Thymus (tissue), 11 donors: ENCODE data around the gene FOXI1. TPM values are rescaled to one million over a fixed set of nuclear protein-coding genes. Genes with fewer than 3 reads are reported as not detected.
"Not testable (repeated sequence)": the region's sequence is repeated elsewhere in the genome, so short reads cannot be mapped to it uniquely, and the experiment has no call there.

Experiments used
- DNase-seq, 9 donors: peaks; one replicate each; pipeline ENCODE4 v3.0.0-alpha.2; 2013; ENCODE audit warnings: low spot score in 9 of 9, low read depth in 6 of 9, missing footprints in 1 of 9
- H3K27ac ChIP-seq, 2 donors: one replicate each; pipeline ENCODE4 v1.5.1; 2013; ENCODE audit warnings: control low read depth in 1 of 2, low read depth in 1 of 2, low read length in 1 of 2, mild to moderate bottlenecking in 1 of 2, moderate library complexity in 1 of 2
- H3K27me3 ChIP-seq, 2 donors: one replicate each; pipeline ENCODE4 v1.5.1; 2013; ENCODE audit warnings: low read length in 1 of 2; ENCODE audit not compliant: control insufficient read depth in 2 of 2, insufficient read depth in 1 of 2
- H3K36me3 ChIP-seq, 2 donors: one replicate each; pipeline ENCODE4 v1.5.1; 2013; ENCODE audit warnings: low read length in 1 of 2, mild to moderate bottlenecking in 1 of 2, moderate library complexity in 1 of 2; ENCODE audit not compliant: control insufficient read depth in 2 of 2, insufficient read depth in 2 of 2
- H3K4me1 ChIP-seq, 2 donors: one replicate each; pipeline ENCODE4 v1.5.1; 2013; ENCODE audit warnings: low read length in 2 of 2; ENCODE audit not compliant: control insufficient read depth in 2 of 2, insufficient read depth in 2 of 2
- H3K4me3 ChIP-seq, 2 donors: one replicate each; pipeline ENCODE4 v1.5.1; 2013; ENCODE audit warnings: low read length in 2 of 2, control low read depth in 1 of 2, mild to moderate bottlenecking in 1 of 2
- H3K9me3 ChIP-seq, 2 donors: one replicate each; pipeline ENCODE4 v1.5.1; 2013; ENCODE audit warnings: low read length in 1 of 2, mild to moderate bottlenecking in 1 of 2; ENCODE audit not compliant: control insufficient read depth in 2 of 2, insufficient read depth in 1 of 2
- WGBS: extraction: QIAGEN DNeasy Blood & Tissue Kit; methylation state at CpG from one replicate; pipeline ENCODE4 v1.1.7; 2013; 5-methylcytosine and 5-hydroxymethylcytosine counted together
- polyA plus RNA-seq: library from polyadenylated mRNA; stranded (reverse); fragments of 200-250 nt; gene quantifications from one replicate; pipeline ENCODE4 v1.2.3, GENCODE V29; 2013
- total RNA-seq: library from RNA; stranded (reverse); fragments of 120-200 nt; gene quantifications from one replicate; pipeline ENCODE4 v1.2.4, GENCODE V29; 2013
- donor health status: healthy.

The FOXI1 gene
- total and polyA plus RNA-seq, 2 donors = 0.14 to 1.3 TPM

DNA sequence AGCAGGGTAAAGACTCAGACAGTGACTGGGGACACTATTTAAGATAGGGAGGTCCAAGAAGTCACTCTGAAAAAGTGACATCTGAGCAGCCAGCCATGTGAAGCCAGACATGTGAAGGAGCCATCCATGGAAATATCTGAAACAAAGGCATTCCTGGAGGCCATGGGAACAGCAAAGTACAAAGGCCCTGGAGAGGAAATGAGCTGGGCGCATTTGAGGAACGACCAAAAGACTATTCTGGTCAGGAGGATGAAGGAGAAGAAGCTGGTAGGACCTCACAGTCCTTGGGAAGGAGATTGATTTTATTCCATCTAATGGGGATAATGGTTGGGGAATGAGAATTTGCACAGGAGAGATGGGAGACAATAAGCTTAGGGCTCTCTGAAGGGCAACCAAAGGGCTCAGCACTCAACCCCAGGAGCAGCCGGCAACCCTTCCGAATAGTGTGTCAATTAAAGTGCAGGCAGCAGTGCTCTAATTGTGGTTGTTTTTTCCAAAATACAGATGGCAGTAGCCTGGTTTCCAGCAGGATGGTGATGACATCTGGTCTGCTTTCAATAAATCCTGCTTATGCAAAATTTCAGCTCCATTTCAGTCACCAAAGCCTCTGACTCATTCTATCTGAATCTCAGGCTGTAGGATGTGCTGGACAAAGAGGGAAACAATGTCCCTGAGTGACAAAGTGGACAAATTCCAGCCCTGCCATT lies 26.7 kb downstream of the FOXI1 start:
- Histone ChIP-seq H3K4me1 (no peaks in the 10 kb centered on the region), H3K4me3 (no peak overlapping the region), H3K27me3 (no peaks in the 10 kb centered on the region), H3K27ac (no peak overlapping the region), H3K36me3 (no peaks in the 10 kb centered on the region), H3K9me3 (no peaks in the 10 kb centered on the region)
- DNase-seq = no peak
- 81% methylated on average over 4 of the region's 4 CpGs for WGBS

DNA sequence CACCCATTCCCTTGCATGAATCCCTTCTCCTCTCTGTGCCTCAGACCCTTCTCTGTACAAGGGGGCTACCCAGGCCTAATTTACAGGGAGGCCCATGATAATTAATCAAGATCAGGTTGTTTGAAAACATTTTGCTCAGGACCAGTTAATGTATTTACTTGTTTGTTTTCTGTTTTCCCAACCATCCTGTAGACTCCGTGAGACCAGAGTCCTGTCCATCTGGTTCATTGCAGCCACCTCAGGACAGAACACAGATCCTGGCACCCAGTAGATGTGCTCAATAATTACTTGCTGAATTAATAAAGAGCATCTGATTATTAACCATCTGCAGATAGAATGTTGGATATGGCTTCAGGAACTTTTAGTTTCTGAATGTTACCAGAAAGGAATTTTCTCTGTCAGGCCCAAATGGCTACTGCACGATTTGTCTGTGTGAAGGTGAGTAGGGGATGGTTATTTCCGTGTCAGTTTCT lies 27.3 kb downstream of the FOXI1 start:
- WGBS = 77% methylated on average over 3 of the region's 3 CpGs
- Histone ChIP-seq H3K4me1 (no peaks in the 10 kb centered on the region), H3K36me3 (no peaks in the 10 kb centered on the region), H3K9me3 (no peaks in the 10 kb centered on the region), H3K27ac (no peak overlapping the region), H3K4me3 (no peak overlapping the region), H3K27me3 (no peaks in the 10 kb centered on the region)
- DNase-seq = no peak

DNA sequence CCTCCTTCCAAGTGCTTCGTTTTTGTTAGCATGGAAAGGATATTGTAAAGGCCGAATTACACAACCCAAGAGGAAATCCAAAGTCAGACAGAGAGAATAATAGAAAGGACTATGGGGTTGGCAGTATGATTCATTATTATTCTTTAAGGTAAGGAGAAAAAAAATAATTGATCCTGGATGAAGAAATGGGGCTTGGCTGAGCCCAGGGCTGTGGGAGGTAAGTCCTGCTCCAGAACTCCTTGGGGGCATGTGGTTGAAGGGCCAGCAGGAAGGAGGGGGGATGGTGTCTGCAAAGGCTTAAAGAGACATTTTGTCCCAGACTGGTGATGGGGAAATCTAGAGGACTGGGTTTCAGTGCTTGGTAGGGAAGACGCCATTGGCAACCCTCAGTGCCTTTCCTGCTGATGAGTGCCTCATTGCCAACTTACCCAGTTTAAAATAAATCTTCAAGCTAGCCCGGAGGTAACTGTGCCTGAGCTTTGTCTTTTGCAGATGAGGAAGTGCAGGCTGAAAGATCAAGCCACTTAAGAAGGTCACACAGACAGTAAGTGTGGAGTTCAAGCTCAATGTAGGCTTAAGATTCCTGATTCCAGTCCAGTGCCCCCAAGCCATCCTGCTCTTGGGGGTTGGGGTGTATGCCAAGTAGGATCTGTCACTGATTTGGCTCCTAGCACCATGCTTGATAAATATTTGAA lies 30.2 kb downstream of the FOXI1 start:
- H3K4me3 ChIP-seq = no peak overlapping the region
- H3K4me1 ChIP-seq = no peaks in the 10 kb centered on the region
- H3K36me3 ChIP-seq = no peaks in the 10 kb centered on the region
- no peak for DNase-seq
- H3K27ac ChIP-seq = no peak overlapping the region
- H3K9me3 ChIP-seq = no peaks in the 10 kb centered on the region
- WGBS = 75% methylated on average over 4 of the region's 4 CpGs
- no peaks in the 10 kb centered on the region for H3K27me3 ChIP-seq

DNA sequence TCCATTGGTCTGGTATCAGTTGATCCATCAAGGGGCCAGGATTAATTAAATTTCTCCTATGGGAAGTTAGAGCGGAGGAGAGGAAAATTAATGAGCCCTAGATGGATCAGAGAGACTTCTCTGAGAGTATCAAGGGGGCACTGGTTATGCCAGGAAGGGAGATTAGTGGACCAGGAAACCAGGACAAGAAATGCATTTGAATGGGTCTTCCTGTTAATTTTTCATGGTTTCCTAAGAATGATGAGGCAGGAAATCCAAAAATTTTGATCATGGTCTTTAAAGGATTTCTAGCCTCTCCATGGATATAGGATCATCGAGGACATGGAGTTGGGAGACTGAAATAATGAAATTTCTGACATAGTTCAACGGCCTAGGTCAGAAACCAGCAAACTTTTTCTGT lies 30.8 kb downstream of the FOXI1 start:
- no peaks in the 10 kb centered on the region for H3K27me3 ChIP-seq
- no peaks in the 10 kb centered on the region for H3K4me1 ChIP-seq
- H3K9me3 ChIP-seq = no peaks in the 10 kb centered on the region
- no peaks in the 10 kb centered on the region for H3K36me3 ChIP-seq
- WGBS = 78% methylated on average over 3 of the region's 3 CpGs
- DNase-seq = no peak
- no peak overlapping the region for H3K4me3 ChIP-seq
- no peak overlapping the region for H3K27ac ChIP-seq

DNA sequence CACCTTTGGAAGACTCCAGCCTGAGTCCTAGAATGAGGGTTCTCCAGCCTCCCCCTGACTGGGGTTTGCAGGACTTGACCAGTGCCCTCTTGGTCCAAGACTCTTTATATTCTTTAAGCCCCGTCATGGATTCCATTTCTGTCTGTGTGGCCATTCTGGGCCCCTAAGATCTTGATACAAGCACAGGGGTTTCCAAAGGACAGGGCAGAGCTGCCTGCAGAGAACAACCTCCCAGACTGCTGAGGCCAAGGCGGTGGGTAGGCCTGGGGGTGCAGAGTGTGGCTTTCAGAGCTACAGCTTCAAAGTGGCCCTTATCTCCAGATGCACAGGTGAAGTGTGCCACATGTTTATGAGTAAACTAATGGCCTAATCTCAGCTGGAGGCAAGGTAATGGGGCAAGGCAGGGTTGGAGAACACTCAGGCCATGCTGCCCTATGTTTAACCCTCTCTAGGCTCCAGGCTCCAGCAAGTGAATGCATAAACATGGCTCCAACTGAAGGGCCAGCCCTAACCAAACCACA lies 32.1 kb downstream of the FOXI1 start:
- WGBS = 90% methylated on average over 2 of the region's 2 CpGs
- no peaks in the 10 kb centered on the region for H3K36me3 ChIP-seq
- H3K4me3 ChIP-seq = no peak overlapping the region
- DNase-seq = no peak
- H3K9me3 ChIP-seq = no peaks in the 10 kb centered on the region
- H3K27me3 ChIP-seq = no peaks in the 10 kb centered on the region
- no peak overlapping the region for H3K27ac ChIP-seq
- no peaks in the 10 kb centered on the region for H3K4me1 ChIP-seq

DNA sequence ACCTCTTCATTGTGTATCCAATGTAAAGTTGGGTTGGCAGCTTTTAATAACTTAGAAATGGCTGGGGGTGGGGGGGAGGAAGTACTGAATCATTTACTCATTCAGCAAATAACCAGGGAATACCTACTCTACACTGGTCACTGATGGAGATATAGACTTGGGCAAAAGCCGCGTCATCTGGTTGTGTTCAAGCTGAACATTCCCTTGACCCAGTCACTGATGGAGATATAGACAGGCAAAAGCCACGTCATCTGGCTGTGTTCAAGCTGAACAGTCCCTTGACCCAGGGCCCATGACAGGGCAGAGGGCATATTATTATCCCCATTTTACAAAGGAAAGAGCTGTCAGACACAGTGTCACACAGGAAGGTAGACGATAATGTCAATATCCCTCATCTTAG lies 32.6 kb downstream of the FOXI1 start:
- Histone ChIP-seq H3K9me3 (no peaks in the 10 kb centered on the region), H3K4me1 (no peaks in the 10 kb centered on the region), H3K36me3 (no peaks in the 10 kb centered on the region), H3K4me3 (no peak overlapping the region), H3K27me3 (no peaks in the 10 kb centered on the region), H3K27ac (no peak overlapping the region)
- no peak for DNase-seq
- 93% methylated on average over 4 of the region's 4 CpGs for WGBS

DNA sequence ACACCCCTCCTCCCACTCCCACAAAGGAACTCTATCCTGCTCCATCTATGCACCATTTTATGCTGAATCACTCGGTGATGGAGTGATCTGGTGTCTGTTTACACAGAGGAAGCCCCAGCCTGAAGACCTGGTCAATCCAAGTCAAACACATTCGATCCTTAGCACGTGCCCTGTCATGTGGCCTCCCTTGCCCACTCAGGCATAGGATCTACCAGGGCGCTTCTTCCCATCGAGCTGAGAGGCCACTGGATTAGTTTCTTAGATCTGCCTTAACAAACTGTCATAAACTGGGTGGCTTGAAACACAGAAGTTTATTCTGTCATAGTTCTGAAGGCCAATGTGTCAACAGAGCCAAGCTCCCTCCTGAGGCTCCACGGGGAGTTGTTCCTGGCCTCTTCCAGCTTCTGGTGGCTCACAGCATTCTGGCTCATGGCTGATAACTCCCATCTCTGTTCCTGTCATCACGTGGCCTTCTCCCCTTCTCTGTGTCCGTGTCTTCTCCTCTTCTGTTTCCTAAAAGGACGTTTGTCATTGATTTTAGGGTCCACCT lies 34.2 kb downstream of the FOXI1 start:
- no peak overlapping the region for H3K27ac ChIP-seq
- no peak for DNase-seq
- H3K27me3 ChIP-seq = no peaks in the 10 kb centered on the region
- H3K36me3 ChIP-seq = no peaks in the 10 kb centered on the region
- no peak overlapping the region for H3K4me3 ChIP-seq
- H3K9me3 ChIP-seq = no peaks in the 10 kb centered on the region
- no peaks in the 10 kb centered on the region for H3K4me1 ChIP-seq
- WGBS = 92% methylated on average over 9 of the region's 9 CpGs

DNA sequence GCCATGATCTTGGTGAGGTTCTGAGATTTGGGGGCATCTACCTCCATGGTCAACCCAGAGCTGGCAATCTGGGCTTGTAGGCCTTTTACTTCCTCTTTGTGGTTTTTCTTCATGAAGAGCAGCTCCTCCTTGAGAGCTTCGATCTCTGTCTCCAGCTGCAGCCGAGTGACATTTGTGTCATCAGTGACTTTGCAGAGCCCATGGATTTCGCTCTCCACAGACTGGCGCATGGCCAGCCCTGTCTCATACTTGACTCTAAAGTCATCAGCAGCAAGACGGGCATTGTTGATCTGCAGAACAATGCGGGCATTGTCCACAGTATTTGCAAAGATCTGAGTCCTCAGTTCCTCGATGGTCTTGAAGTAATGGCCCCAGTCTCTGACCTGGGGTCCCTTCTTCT lies 35.5 kb downstream of the FOXI1 start:
- H3K27ac ChIP-seq, H3K27me3 ChIP-seq, H3K4me3 ChIP-seq, H3K9me3 ChIP-seq, DNase-seq, H3K36me3 ChIP-seq, H3K4me1 ChIP-seq: not testable (repeated sequence)
- WGBS = 46% methylated on average over 7 of the region's 7 CpGs

DNA sequence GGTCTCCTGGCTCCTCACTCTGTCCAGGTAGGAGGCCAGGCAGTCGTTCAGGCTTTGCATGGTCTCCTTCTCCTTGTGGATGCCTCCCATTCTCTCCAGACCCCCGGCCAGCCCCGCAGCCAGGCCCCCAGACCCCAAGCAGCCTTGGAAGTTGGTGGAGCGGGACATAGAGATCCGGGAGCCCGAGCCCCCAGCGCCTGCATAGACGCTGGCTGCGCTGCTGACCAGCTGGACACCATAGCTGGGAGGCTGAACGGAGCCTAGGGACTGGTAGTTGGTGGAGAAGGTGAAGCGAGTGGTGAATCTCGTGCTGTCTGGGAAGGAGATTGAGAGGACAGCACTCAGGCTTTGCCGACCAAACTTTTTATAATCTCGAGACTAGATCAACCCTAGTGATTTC lies 35.9 kb downstream of the FOXI1 start:
- DNase-seq = no peak
- Histone ChIP-seq H3K9me3 (no peaks in the 10 kb centered on the region), H3K27ac (no peak overlapping the region), H3K4me1 (no peaks in the 10 kb centered on the region), H3K27me3 (no peaks in the 10 kb centered on the region), H3K4me3 (no peak overlapping the region), H3K36me3 (no peaks in the 10 kb centered on the region)
- 94% methylated on average over 14 of the region's 14 CpGs for WGBS
